Measurements from ENCODE around the gene CACNA2D1.

CACNA2D1 gene

DNA sequence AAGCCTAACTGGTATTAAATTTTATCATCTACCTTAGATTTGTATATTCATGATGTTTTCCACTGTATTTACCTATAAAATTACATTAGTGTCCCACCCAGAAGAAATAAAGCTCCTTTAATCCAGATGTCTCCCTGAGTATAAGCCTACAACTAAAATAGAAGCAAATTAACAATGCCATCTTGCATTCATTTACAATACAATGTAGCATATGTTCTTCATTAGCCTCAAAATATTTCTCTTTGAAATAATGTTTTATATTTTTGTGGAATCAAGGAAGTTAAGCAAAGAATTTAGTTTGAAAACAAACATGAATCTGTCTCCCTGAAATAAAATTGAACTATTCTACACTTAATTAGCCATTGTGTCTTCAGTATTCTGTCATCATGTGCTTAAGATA, 112.3 kb downstream of the CACNA2D1 start:
- no peak for DNase-seq

DNA sequence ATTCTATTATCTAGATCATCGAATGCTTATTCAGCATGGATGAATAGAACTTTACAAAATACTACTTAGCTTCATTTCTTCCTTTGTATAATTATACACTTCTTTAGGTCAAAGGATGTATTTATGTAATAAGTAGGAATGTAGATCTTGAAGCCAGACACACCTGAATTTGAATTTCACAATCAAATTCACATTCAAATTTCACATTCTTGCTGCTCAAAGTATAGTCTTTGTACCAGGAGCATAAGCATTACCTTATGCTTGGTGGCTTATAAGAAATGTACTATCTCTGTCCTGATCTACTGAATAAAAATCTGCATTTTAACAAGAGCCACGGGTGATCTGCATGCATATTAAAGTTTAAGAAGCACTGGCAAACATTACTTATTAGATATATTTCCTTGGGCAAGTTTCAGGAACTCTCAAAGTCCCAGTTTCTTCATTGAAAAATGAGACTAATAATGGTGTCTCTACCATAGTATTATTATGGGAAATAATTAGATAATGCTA, 112.8 kb downstream of the CACNA2D1 start:
- DNase-seq: no peak

- no peak for DNase-seq
Measured at GRCh38 chr7:82327898-82328297, 115.7 kb downstream of the CACNA2D1 start.

DNA sequence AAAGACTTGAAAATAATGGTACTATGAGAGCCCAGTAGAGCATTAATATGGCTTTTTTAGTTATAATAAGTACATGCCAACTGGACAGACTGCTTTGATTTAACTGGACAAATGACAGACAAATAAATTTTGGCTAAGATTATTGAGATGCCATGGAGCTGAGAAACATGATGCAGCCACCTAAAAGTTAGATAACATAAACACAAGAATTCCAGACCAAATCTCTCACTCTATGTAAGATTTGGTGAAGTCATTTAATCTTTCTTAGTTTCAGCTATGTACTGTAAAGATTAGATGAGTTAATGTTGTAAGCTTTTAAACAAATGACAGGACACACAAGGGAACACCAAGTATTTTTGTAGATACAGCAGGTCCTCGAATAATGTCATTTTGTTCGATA, 118.2 kb downstream of the CACNA2D1 start:
- no peak for DNase-seq

GRCh38 chr7:82323806-82324205, 119.8 kb downstream of the CACNA2D1 start:
- no peak for DNase-seq

DNA sequence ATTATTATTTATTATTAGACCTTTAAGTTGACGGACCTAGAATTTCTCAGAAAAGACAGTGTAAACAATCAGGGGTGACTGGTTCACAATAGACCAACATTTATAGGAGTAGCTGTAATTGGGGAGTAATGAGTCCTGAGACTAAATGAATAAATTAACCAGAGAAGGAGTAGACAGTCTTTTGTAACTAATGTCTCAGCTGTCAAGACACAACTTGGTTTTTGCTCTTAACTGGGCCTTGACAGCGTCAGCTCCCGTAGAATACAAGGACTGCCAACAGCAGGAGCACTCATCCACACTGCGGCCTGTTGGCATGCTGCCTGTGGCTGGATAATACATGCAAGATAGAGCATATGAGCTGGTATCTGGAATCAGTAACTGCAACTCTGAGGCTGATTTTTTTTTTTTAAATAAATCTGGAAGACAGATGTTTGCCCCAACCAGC, 123.9 kb downstream of the CACNA2D1 start:
- no peak for DNase-seq

DNA sequence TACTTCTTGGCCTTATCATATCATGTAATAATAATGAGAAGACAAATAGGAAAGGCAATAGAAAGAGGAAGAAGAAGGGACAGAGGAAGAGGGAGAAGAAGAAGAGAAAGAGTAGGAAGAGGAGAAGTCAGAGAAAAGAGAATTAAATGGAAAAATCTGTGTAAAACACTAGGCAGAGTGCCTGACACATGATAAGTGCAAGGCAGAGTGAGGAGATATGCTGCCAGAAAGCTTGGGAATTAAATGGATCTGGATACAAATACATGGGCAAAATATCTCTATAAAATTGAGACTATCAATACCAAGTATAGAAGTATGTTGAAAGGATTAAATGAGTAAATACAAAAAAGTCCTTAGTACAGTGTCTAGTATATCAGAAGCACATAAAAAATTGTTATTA, 124.8 kb downstream of the CACNA2D1 start:
- DNase-seq: no peak

DNA sequence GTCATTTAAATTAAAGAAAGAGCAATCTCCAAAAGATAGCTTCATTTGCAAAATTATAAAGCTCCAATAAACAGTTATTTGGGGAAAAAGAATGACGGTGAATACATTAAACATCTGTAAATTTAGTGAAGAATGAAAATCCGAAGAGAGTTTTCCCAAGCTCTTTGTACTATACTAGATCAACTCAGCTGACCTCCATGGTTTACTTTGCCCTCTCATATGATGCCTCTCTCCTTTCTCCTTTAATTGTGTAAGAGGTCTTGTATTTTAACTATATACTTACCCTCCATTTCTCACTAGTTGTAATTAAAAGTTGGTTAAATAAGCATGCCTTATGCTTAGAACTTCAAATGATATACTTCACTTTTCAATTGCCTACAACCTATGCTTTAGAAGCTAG, 125.8 kb downstream of the CACNA2D1 start:
- DNase-seq: no peak

DNA sequence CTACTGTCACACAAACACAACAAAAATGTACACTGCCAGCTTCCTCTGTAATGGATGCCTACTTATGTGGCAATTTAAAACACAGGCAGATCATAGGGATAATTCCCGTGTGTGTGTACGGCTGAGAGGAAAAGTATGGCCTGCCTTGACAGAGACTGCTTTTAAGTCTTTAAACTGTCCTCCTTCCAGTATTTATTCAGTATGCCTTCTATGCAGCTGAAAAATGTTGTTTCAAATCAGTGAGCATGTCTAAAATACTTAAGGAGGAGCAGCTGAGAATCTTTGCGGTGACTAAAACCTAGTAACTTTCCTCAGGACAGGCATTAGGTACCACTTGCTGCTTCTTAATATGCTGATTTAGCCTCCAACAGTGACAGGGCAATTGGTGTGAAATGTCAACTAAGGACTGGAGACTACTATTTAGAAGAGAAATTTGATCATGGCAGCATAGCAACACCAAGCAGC, 126.3 kb downstream of the CACNA2D1 start:
- DNase-seq: no peak

GRCh38 chr7:82313269-82313668, 130.3 kb downstream of the CACNA2D1 start:
- DNase-seq: no peak

GRCh38 chr7:82312646-82313045, 130.9 kb downstream of the CACNA2D1 start:
- DNase-seq: no peak

GRCh38 chr7:82305347-82306005, 138.1 kb downstream of the CACNA2D1 start:
- no peak for DNase-seq

GRCh38 chr7:82294865-82295264, 148.7 kb downstream of the CACNA2D1 start:
- no peak for DNase-seq

DNA sequence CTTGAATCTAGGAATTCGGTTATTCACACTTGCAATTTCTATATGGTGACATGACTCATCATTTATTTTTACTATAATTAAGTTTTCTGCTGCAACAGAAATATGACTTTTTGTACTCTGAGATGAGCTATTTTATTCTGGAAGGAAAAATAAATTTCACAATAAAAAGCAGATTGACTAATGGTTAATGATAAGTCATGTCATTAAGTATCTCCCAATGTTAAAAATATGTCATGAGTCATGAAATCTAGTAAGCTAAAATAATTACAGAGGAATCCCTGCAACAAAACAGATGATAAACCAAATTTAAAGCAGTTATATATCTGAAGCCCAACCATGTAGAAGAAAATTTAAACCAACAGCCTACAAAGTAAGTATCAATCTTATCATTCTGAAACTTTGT, 149.2 kb downstream of the CACNA2D1 start:
- no peak for DNase-seq

DNA sequence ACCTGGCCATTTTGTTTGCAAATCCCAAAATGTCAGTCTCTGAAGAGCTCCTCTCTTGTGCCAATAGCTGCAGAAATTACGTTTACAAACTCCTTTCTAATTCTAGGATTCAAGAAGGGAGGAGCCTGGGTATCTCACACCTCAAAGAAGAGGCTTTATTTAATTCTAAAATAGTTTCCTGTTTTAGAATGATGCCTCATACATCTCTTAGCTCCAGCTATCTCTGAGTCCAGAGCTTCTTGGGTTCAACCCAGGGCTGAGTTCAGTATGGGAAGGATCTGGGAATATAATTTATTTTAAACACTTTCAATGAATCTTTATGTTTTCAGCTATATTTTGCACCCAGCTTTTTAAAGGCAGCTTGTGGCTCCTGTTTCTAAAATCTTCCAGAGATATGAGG, 150.1 kb downstream of the CACNA2D1 start:
- DNase-seq: no peak

DNA sequence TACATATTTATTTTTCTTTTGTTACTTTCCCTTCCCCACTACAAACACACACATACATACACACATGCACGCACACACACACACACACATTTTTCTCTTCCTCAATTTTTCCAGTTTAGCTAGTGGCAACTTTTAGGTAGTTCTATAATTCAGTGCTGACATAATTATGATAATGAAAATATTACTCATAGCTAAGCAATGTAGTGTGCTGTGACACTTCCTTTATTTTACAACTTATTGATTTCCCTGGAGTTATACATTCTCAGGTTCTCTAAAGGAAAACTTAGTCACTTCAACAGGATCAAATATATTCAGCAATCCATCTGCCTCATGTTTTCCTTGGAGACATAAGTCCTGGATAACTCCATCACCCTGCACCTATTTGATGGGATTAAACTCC, 151.6 kb downstream of the CACNA2D1 start:
- DNase-seq: no peak

- DNase-seq: no peak
Measured at GRCh38 chr7:82289889-82290288, 153.7 kb downstream of the CACNA2D1 start.

- no peak for DNase-seq
Measured at GRCh38 chr7:82289152-82289535, 154.4 kb downstream of the CACNA2D1 start.

DNA sequence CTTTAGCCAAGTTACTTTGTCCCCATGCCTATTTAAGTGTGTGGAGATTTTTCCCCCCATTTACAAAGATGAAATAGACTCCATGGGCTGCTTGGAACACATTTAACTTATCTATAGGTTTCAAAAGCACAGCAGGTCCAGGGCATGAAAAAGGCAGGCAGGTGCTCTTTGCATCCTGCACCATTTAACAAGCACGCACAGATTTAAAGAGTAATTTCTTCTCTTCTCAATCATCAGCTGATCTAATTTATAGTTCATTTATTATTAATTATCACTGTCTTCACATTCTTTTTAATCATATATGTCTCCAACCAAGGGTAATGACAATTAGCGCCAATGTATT, 156.8 kb downstream of the CACNA2D1 start:
- DNase-seq: no peak

- no peak for DNase-seq
Measured at GRCh38 chr7:82286096-82286797, 157.3 kb downstream of the CACNA2D1 start.

GRCh38 chr7:82284936-82285519, 158.5 kb downstream of the CACNA2D1 start:
- DNase-seq: no peak

DNA sequence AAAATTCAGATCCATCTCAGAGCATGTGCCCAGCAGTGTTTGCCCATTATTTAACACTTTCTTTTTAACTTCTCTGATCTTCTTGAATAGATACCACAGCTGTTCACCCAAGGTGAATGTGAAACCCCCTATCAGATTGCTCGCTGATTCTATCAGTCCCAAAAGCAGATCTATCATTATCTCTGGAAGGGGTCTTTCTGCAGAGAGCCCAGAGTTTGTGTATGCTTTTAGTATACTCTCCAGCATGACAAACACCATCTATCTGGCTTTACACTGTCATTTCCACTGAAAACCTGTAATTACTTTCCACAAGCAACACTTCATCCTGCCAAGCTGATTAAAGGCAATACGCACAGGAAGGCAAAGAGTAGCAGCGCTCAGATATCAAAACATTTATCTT, 168.2 kb downstream of the CACNA2D1 start:
- DNase-seq: no peak

GRCh38 chr7:82274681-82275080, 168.9 kb downstream of the CACNA2D1 start:
- DNase-seq: no peak

- no peak for DNase-seq
Measured at GRCh38 chr7:82273886-82274285, 169.7 kb downstream of the CACNA2D1 start.

Data from NCI-H1048 (cell line).